ENCODE data around the gene GCGR. TPM values are rescaled to one million over a fixed set of nuclear protein-coding genes. Genes with fewer than 3 reads are reported as not detected.

Gene GCGR
- total RNA-seq, 1 experiment from 2014 or later, result 1.4 TPM

DNA sequence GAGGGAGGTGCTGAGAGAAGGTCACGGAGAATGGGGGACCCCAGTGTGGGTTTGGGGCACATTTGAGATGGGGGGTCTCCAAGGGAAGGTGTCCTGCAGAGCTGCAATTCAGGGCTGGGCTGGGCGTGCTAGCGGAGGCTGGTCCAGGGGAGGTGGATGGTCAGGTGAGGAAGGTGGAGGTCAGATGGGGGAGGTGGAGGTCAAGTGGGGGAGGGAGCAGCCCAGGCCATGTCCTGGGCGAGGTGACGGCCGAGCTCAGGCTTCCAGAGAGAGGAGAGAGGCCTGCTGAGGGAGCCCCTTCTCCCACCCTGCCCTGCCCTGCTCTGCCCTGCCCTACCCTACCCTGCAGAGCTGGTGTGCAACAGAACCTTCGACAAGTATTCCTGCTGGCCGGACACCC, 6.5 kb downstream of the GCGR start:
- ChIA-PET CTCF (no interaction called here), POLR2A (no interaction called here)
- Mint-ChIP-seq H3K4me3 (no peak overlapping the region), H3K4me1 (no peaks in the 10 kb centered on the region), H3K27me3 (ENCODE audit: low read depth) (peaks cover 17% of the 10 kb centered on the region), H3K27ac (no peak overlapping the region), H3K9me3 (no peaks in the 10 kb centered on the region), H3K36me3 (no peaks in the 10 kb centered on the region)
- no peak for DNase-seq (ENCODE audit: low spot score)
- TF ChIP-seq NFE2L1 (CRISPR knock-in tag; IDR thresholded peaks at IDR 0.05), result no peak
- ATAC-seq, result no peak

DNA sequence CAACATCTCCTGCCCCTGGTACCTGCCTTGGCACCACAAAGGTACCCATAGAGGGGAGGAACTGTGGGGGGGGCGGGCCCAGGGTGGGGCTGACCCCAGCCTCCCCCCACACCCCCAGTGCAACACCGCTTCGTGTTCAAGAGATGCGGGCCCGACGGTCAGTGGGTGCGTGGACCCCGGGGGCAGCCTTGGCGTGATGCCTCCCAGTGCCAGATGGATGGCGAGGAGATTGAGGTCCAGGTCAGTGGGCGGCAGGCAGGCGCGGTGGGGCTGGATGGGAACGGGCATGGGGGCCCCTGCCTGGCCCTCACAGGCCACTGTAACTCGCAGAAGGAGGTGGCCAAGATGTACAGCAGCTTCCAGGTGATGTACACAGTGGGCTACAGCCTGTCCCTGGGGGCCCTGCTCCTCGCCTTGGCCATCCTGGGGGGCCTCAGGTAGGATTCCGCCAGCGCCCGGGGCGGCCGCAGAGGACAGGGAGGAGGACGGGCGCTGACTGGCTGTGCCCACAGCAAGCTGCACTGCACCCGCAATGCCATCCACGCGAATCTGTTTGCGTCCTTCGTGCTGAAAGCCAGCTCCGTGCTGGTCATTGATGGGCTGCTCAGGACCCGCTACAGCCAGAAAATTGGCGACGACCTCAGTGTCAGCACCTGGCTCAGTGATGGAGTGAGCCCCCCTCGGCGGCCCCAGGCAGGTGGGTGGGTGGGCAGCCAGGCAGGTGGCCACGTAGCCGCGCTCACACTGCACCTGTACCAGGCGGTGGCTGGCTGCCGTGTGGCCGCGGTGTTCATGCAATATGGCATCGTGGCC, 7.1 kb downstream of the GCGR start:
- Mint-ChIP-seq H3K4me1 (no peaks in the 10 kb centered on the region), H3K27ac (no peak overlapping the region), H3K4me3 (no peak overlapping the region), H3K9me3 (no peaks in the 10 kb centered on the region), H3K36me3 (no peaks in the 10 kb centered on the region), H3K27me3 (ENCODE audit: low read depth) (peaks cover 11% of the 10 kb centered on the region)
- ChIA-PET CTCF (interaction anchor here (0.7 to 2.0 kb wide), 2 partner anchors 44 to 58 kb away, joined by 3 to 5 read pairs; no protein-coding TSS in a partner anchor), POLR2A (no interaction called here)
- no peak for ATAC-seq
- no peak for DNase-seq (ENCODE audit: low spot score)
- TF ChIP-seq, protein P1, sequence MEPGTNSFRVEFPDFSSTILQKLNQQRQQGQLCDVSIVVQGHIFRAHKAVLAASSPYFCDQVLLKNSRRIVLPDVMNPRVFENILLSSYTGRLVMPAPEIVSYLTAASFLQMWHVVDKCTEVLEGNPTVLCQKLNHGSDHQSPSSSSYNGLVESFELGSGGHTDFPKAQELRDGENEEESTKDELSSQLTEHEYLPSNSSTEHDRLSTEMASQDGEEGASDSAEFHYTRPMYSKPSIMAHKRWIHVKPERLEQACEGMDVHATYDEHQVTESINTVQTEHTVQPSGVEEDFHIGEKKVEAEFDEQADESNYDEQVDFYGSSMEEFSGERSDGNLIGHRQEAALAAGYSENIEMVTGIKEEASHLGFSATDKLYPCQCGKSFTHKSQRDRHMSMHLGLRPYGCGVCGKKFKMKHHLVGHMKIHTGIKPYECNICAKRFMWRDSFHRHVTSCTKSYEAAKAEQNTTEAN (CRISPR knock-in tag; IDR thresholded peaks at IDR 0.05), result no peak
- TF ChIP-seq GABPB1 (CRISPR knock-in tag; IDR thresholded peaks at IDR 0.05) (no peak), NFATC4 (CRISPR knock-in tag; IDR thresholded peaks at IDR 0.05) (no peak), PRRX2 (CRISPR knock-in tag; IDR thresholded peaks at IDR 0.05) (no peak), NFE2L1 (CRISPR knock-in tag; IDR thresholded peaks at IDR 0.05) (no peak), ATF1 (CRISPR knock-in tag; IDR thresholded peaks at IDR 0.05) (no peak), FOXJ3 (CRISPR knock-in tag; IDR thresholded peaks at IDR 0.05; ENCODE audit: borderline replicate concordance) (no peak), ZBTB21 (CRISPR knock-in tag; IDR thresholded peaks at IDR 0.05; ENCODE audit: borderline replicate concordance) (no peak)
- TF ChIP-seq, protein P2, sequence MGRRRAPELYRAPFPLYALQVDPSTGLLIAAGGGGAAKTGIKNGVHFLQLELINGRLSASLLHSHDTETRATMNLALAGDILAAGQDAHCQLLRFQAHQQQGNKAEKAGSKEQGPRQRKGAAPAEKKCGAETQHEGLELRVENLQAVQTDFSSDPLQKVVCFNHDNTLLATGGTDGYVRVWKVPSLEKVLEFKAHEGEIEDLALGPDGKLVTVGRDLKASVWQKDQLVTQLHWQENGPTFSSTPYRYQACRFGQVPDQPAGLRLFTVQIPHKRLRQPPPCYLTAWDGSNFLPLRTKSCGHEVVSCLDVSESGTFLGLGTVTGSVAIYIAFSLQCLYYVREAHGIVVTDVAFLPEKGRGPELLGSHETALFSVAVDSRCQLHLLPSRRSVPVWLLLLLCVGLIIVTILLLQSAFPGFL (CRISPR knock-in tag; IDR thresholded peaks at IDR 0.05; ENCODE audit: borderline replicate concordance), result no peak
- TF ChIP-seq, protein P3, sequence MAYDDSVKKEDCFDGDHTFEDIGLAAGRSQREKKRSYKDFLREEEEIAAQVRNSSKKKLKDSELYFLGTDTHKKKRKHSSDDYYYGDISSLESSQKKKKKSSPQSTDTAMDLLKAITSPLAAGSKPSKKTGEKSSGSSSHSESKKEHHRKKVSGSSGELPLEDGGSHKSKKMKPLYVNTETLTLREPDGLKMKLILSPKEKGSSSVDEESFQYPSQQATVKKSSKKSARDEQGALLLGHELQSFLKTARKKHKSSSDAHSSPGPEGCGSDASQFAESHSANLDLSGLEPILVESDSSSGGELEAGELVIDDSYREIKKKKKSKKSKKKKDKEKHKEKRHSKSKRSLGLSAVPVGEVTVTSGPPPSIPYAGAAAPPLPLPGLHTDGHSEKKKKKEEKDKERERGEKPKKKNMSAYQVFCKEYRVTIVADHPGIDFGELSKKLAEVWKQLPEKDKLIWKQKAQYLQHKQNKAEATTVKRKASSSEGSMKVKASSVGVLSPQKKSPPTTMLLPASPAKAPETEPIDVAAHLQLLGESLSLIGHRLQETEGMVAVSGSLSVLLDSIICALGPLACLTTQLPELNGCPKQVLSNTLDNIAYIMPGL (CRISPR knock-in tag; IDR thresholded peaks at IDR 0.05), result no peak
- TF ChIP-seq, protein P4, sequence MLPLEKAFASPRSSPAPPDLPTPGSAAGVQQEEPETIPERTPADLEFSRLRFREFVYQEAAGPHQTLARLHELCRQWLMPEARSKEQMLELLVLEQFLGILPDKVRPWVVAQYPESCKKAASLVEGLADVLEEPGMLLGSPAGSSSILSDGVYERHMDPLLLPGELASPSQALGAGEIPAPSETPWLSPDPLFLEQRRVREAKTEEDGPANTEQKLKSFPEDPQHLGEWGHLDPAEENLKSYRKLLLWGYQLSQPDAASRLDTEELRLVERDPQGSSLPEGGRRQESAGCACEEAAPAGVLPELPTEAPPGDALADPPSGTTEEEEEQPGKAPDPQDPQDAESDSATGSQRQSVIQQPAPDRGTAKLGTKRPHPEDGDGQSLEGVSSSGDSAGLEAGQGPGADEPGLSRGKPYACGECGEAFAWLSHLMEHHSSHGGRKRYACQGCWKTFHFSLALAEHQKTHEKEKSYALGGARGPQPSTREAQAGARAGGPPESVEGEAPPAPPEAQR (CRISPR knock-in tag; IDR thresholded peaks at IDR 0.05), result no peak

DNA sequence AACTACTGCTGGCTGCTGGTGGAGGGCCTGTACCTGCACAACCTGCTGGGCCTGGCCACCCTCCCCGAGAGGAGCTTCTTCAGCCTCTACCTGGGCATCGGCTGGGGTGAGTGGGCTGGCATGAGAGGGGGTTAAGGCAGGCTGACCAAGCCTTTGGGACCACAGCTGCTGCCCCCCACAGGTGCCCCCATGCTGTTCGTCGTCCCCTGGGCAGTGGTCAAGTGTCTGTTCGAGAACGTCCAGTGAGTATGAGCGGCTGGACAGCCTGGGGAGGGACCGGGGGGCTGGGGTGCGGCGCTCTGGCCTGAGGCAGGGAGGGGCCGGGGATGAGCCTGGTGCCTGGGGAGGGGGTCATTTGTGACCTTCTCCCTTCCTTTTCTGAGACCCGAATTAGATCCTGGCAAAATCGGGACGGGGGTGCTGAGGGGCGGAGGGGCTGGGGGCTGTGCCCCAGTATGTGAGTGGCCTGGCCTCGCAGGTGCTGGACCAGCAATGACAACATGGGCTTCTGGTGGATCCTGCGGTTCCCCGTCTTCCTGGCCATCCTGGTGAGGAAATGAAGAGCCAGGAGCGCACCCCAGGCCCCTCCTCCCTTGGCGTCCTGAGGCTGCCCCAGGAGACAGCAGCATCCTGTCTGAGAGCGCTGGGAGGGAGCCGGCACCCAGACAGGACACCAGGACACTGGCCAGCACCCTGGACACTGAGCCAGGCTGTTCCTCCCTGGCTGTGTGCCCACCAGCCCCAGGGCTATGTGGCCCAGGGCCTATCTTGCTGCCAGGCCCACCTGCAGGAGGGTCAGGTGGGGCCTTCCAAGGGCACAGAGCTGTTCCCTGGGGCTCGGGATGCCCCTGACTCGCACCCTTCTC, 8.0 kb downstream of the GCGR start:
- H3K4me1 Mint-ChIP-seq, result no peaks in the 10 kb centered on the region
- ATAC-seq (no peak), DNase-seq (ENCODE audit: low spot score) (no peak)
- peaks cover 6% of the 10 kb centered on the region for H3K27me3 Mint-ChIP-seq (ENCODE audit: low read depth)
- ChIA-PET CTCF (interaction anchor here (0.7 to 2.0 kb wide), 2 partner anchors 43 to 57 kb away, joined by 3 to 5 read pairs; no protein-coding TSS in a partner anchor), POLR2A (no interaction called here)
- no peaks in the 10 kb centered on the region for H3K9me3 Mint-ChIP-seq
- H3K27ac Mint-ChIP-seq, result no peak overlapping the region
- no peak overlapping the region for H3K4me3 Mint-ChIP-seq
- H3K36me3 Mint-ChIP-seq, result no peaks in the 10 kb centered on the region
- TF ChIP-seq KAT7 (CRISPR knock-in tag; IDR thresholded peaks at IDR 0.05; ENCODE audit: borderline replicate concordance) (no peak), ZNF121 (CRISPR knock-in tag; IDR thresholded peaks at IDR 0.05) (no peak), CREB1 (CRISPR knock-in tag; IDR thresholded peaks at IDR 0.05) (no peak), ESRRA (CRISPR knock-in tag; IDR thresholded peaks at IDR 0.05; ENCODE audit: borderline replicate concordance) (no peak), CREM (CRISPR knock-in tag; IDR thresholded peaks at IDR 0.05) (no peak)
- TF ChIP-seq, protein P5, sequence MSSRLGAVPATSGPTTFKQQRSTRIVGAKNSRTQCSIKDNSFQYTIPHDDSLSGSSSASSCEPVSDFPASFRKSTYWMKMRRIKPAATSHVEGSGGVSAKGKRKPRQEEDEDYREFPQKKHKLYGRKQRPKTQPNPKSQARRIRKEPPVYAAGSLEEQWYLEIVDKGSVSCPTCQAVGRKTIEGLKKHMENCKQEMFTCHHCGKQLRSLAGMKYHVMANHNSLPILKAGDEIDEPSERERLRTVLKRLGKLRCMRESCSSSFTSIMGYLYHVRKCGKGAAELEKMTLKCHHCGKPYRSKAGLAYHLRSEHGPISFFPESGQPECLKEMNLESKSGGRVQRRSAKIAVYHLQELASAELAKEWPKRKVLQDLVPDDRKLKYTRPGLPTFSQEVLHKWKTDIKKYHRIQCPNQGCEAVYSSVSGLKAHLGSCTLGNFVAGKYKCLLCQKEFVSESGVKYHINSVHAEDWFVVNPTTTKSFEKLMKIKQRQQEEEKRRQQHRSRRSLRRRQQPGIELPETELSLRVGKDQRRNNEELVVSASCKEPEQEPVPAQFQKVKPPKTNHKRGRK (CRISPR knock-in tag; IDR thresholded peaks at IDR 0.05; ENCODE audit: borderline replicate concordance), result no peak
- TF ChIP-seq, protein P2 (CRISPR knock-in tag; IDR thresholded peaks at IDR 0.05; ENCODE audit: borderline replicate concordance), result no peak
- TF ChIP-seq, protein P6, sequence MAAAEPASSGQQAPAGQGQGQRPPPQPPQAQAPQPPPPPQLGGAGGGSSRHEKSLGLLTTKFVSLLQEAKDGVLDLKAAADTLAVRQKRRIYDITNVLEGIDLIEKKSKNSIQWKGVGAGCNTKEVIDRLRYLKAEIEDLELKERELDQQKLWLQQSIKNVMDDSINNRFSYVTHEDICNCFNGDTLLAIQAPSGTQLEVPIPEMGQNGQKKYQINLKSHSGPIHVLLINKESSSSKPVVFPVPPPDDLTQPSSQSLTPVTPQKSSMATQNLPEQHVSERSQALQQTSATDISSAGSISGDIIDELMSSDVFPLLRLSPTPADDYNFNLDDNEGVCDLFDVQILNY (CRISPR knock-in tag; IDR thresholded peaks at IDR 0.05), result no peak
- TF ChIP-seq, protein P7, sequence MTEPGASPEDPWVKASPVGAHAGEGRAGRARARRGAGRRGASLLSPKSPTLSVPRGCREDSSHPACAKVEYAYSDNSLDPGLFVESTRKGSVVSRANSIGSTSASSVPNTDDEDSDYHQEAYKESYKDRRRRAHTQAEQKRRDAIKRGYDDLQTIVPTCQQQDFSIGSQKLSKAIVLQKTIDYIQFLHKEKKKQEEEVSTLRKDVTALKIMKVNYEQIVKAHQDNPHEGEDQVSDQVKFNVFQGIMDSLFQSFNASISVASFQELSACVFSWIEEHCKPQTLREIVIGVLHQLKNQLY (CRISPR knock-in tag; IDR thresholded peaks at IDR 0.05), result no peak

Measured in WTC11 (cell line).